GM03348 (cell line): Measurements from ENCODE around the gene PVALB.
"Not testable (repeated sequence)": the region's sequence is repeated elsewhere in the genome, so short reads cannot be mapped to it uniquely, and the experiment has no call there.

Source experiments
- DNase-seq: peaks from one replicate; pipeline ENCODE4 v3.0.0; 2012; ENCODE audit warnings: low spot score

The PVALB gene

DNA sequence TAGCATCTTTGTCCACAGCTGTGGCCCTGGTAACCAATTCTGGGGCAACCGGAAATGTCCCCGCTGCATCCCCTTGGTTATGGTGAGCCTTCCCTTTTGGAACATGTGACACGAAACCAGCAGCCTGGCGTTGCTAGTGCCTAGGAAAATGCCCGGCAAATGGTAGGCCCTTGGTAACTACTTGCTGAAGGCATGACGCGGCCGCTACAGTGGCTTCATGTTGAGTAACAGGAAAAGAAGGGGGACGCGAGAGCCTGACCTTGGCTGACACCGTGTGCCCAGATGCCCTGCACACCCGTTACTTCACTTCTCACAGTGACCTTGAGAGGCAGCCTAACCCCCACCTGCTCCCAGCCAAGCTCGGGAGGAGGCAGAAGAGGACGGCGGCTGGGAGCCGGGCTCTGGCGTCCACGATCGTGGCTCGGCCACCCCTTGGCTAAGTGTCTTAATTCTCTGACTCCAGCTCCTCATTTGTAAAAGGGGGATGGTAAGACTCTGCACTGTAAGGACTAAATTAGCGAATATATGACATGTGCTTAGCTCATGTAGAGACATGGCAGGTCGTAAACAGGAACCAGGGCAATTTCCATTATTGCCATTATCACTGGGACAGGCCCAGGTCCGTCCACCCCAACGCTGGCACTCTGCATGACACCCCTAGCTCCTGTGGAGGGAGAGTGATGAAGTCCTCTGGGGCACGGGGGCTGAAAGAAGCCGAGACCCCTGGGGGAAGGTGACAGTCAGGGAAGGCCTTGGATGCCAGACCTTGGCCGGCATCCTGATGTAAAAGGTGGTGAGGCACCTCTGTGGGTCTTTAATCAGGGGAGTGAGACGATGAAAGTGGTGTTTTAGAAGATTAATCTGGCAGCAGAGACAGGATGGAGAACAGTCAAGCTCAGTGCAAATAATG, 59.8 kb downstream of the PVALB start:
- DNase-seq = no peak

DNA sequence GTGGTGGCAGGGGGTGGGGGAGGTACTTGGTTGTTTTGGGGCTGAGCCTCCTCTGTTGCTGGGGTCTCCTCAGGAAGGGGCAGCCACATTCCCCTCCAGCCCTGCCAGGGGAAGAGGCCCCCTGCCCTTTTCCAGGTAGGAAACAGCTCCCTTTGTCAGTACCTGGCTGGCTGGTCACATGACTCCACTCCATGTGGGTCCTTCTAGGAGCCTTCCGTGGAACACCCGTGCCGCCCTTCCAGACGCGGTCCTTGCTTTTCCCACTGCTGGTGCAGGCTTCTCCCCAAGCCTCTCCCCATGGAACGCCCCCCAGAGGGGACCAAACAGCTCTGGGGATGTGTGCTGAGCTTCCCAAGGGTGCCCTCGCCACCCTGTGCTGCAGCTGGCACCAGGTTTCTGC, 60.8 kb downstream of the PVALB start:
- no peak for DNase-seq

DNA sequence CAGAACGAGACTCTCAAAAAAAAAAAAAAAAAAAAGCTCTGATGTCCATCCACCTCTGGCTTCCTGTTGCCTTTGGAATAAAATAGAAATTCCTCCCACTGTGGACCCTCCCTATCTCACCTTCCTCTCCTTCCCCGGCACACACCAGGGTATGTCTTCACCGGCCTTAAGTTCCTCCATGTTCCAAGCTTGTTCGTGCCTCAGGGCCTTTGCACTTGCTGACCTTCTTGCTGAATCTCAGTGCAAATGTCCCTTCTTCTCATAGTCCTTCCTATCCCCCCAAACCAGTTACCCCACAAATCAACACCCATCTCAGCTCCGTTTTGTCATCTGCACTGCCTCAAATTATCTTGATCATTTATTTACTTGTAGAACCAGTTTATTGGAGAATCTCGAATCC, 61.5 kb downstream of the PVALB start:
- no peak for DNase-seq

DNA sequence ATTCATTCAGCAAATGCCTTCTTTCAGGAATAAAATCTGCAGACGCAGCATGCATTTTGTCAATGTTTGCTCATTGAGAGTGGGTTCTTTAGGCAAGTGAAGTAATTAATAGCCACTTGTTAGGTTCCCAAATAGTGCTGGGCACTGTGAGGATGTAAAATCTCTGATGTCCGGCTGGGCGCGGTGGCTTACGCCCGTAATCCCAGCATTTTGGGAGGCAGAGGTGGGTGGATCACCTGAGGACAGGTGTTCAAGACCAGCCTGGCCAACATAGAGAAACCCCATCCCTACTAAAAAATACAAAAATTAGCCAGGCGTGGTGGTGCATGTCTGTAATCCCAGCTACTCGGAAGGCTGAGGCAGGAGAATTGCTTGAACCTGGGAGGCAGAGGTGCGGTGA, 62.0 kb downstream of the PVALB start:
- DNase-seq = not testable (repeated sequence)

- DNase-seq = no peak
Observed at GRCh38 chr22:36753916-36754315, 62.9 kb downstream of the PVALB start.

- no peak for DNase-seq
Observed at GRCh38 chr22:36753120-36753802, 63.6 kb downstream of the PVALB start.
